DOHH2 (cell line): Measurements from ENCODE around the gene USP10.

Experiments
- H3F3A ChIP-seq: fragments of 200-600 bp; sonication (generic), shearing (Covaris generic); 2 replicates; pipeline ENCODE4 v1.6.0; 2016; ENCODE audit warnings: antibody characterized with exemption, mild to moderate bottlenecking; ENCODE audit not compliant: control insufficient read depth, insufficient read depth
- H3K27ac ChIP-seq: fragments of 200-600 bp; sonication (generic); 2 replicates; pipeline ENCODE4 v1.5.1; 2014; ENCODE audit warnings: low read depth, mild to moderate bottlenecking, low read length, moderate library complexity
- H3K27me3 ChIP-seq: fragments of 200-600 bp; sonication (generic); 2 replicates; pipeline ENCODE4 v1.6.1; 2014; ENCODE audit warnings: mild to moderate bottlenecking, low read length, mixed read lengths; ENCODE audit not compliant: control insufficient read depth
- H3K36me3 ChIP-seq: fragments of 200-600 bp; sonication (generic); 2 replicates; pipeline ENCODE4 v1.6.1; 2014; ENCODE audit warnings: mild to moderate bottlenecking, low read length, moderate library complexity, mixed read lengths; ENCODE audit not compliant: control insufficient read depth
- H3K4me1 ChIP-seq: fragments of 200-600 bp; sonication (generic); 2 replicates; pipeline ENCODE4 v1.6.1; 2014; ENCODE audit warnings: mild to moderate bottlenecking, low read length, mixed read lengths; ENCODE audit not compliant: control insufficient read depth
- H3K4me2 ChIP-seq: fragments of 200-600 bp; sonication (generic); 2 replicates; pipeline ENCODE4 v1.6.0; 2014; ENCODE audit warnings: mild to moderate bottlenecking, low read length, moderate library complexity
- H3K4me3 ChIP-seq: fragments of 200-600 bp; sonication (generic); 2 replicates; pipeline ENCODE4 v1.5.1; 2014; ENCODE audit warnings: mild to moderate bottlenecking, low read length, mixed read lengths
- H3K79me2 ChIP-seq: fragments of 200-600 bp; sonication (generic); 2 replicates; pipeline ENCODE4 v1.6.1; 2014; ENCODE audit warnings: mild to moderate bottlenecking, low read length, mixed read lengths; ENCODE audit not compliant: control insufficient read depth
- H3K9me2 ChIP-seq: fragments of 200-600 bp; sonication (generic); replicated peaks from 2 replicates; pipeline ENCODE4 v1.6.1; 2014; ENCODE audit warnings: mild to moderate bottlenecking, low read length, mixed read lengths; ENCODE audit not compliant: control insufficient read depth
- H3K9me3 ChIP-seq: fragments of 200-600 bp; sonication (generic); 2 replicates; pipeline ENCODE4 v1.6.1; 2014; ENCODE audit warnings: antibody characterized with exemption, low read length, mixed read lengths; ENCODE audit not compliant: control insufficient read depth, insufficient read depth
- H4K20me1 ChIP-seq: fragments of 200-600 bp; sonication (generic); 2 replicates; pipeline ENCODE4 v1.6.0; 2014; ENCODE audit warnings: low read depth, mild to moderate bottlenecking, antibody characterized with exemption, low read length, moderate library complexity; ENCODE audit not compliant: control insufficient read depth, insufficient read depth
- CTCF ChIP-seq: fragments of 200-600 bp; sonication (generic); IDR thresholded peaks from one replicate; pipeline ENCODE4 v1.5.1; 2014; ENCODE audit warnings: antibody characterized with exemption, mild to moderate bottlenecking, low read depth, low read length; ENCODE audit not compliant: poor library complexity, severe bottlenecking
- EZH2phosphoT487 ChIP-seq: fragments of 200-600 bp; sonication (generic); IDR thresholded peaks from 2 replicates; pipeline ENCODE4 v1.6.1; 2017; ENCODE audit warnings: borderline replicate concordance, mild to moderate bottlenecking, antibody characterized with exemption, low read length, moderate library complexity, mixed read lengths

The USP10 gene

GRCh38 chr16:84785843-84786581 is 86.2 kb downstream of the USP10 start:
- Histone ChIP-seq H3K27ac (no peak overlapping the region), H3K27me3 (no peaks in the 10 kb centered on the region), H3K4me1 (no peaks in the 10 kb centered on the region), H3K4me2 (no peak overlapping the region), H3K4me3 (no peak overlapping the region), H3K36me3 (no peaks in the 10 kb centered on the region), H3K9me3 (no peaks in the 10 kb centered on the region), H3F3A (no peaks in the 10 kb centered on the region; the same call in 1 of the 2 replicates), H3K79me2 (no peaks in the 10 kb centered on the region), H3K9me2 (no peaks in the 10 kb centered on the region), H4K20me1 (no peaks in the 10 kb centered on the region)
- TF ChIP-seq EZH2phosphoT487 = no peak
- TF ChIP-seq CTCF = no peak

- Histone ChIP-seq H3K79me2 (no peaks in the 10 kb centered on the region), H3K27me3 (no peaks in the 10 kb centered on the region), H3K9me3 (no peaks in the 10 kb centered on the region), H3K4me1 (no peaks in the 10 kb centered on the region), H3K4me3 (no peak overlapping the region), H3K27ac (no peak overlapping the region), H3K9me2 (no peaks in the 10 kb centered on the region), H3K4me2 (no peak overlapping the region), H4K20me1 (no peaks in the 10 kb centered on the region), H3K36me3 (no peaks in the 10 kb centered on the region), H3F3A (no peaks in the 10 kb centered on the region; the same call in 1 of the 2 replicates)
- no peak for TF ChIP-seq CTCF
- no peak for TF ChIP-seq EZH2phosphoT487
These were observed 86.9 kb downstream of the USP10 start for GRCh38 chr16:84786605-84787262.

- Histone ChIP-seq H3K27ac (no peak overlapping the region), H3K4me3 (no peak overlapping the region), H3K36me3 (no peaks in the 10 kb centered on the region), H3K4me1 (no peaks in the 10 kb centered on the region), H3K9me2 (no peaks in the 10 kb centered on the region), H3F3A (no peaks in the 10 kb centered on the region), H3K27me3 (no peaks in the 10 kb centered on the region), H3K79me2 (no peaks in the 10 kb centered on the region), H4K20me1 (no peaks in the 10 kb centered on the region), H3K4me2 (no peak overlapping the region), H3K9me3 (no peaks in the 10 kb centered on the region)
- TF ChIP-seq EZH2phosphoT487 (no peak), CTCF (no peak)
These were observed 87.4 kb downstream of the USP10 start for GRCh38 chr16:84787263-84787622.
